Measurements from ENCODE around the gene SAAL1.

GRCh38 chr11:18065572-18065971 is 40.3 kb downstream of the SAAL1 start:
- TF ChIP-seq CTCF (IDR thresholded peaks at IDR 0.05 in 4 of 5, conservative IDR thresholded peaks at IDR 0.05 in 1 of 5) (no peak), POLR2A (IDR thresholded peaks at IDR 0.05) (no peak)

Data from gastrocnemius medialis (tissue), 4 donors.